Medulla oblongata (tissue), 1 donor: ENCODE measurements around the gene LRRC75B.
A peak's percentile ranks its signal among the peaks of the same experiment; 100 is the strongest.

Source experiments
- DNase-seq: peaks from one replicate; pipeline ENCODE4 v3.0.0-alpha.2; 2015; ENCODE audit errors: extremely low spot score

The LRRC75B gene

DNA sequence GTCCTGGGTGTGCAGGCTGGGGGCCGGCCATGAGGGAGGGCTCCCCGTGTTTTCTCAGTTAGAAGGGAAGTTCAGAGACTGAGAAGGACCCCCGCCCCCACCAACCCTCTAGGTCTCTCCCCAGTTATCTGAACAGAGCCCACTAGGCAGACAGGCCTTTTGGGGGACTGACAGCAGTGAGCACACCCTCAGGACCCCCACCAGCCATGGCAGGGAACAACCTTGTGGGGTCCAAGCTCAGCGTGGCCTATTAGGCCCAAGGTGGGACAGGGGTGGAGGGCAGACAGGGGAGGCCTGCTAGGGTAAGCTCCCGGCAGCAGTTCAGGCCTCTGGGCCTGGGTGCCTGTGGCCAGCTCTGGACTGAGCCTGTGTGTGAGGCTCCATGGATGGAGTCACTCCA, 5.6 kb downstream of the LRRC75B start:
- DNase-seq = no peak

- no peak for DNase-seq
Observed at GRCh38 chr22:24585927-24586546, 6.8 kb downstream of the LRRC75B start.

DNA sequence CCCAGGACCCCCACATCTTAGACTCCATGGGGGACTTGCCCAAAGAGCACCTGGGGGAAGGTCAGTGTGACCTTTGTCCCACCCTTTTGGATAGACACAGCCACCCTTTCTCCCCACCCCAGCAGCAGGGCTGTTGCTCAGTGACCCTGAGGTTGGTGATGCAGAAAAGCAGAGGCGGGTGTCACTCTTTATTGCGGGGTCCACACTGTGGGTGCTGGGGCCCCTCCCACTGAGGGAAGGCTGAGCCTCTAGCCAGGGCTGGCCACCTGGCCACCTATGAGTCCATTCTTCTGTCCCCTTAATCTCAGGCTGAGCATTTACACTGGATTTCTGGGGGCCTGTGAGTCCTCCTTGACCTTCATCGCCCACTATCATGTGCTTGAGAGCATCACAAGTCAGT, 7.4 kb downstream of the LRRC75B start:
- DNase-seq = no peak

GRCh38 chr22:24584871-24585411, 7.9 kb downstream of the LRRC75B start:
- no peak for DNase-seq

DNA sequence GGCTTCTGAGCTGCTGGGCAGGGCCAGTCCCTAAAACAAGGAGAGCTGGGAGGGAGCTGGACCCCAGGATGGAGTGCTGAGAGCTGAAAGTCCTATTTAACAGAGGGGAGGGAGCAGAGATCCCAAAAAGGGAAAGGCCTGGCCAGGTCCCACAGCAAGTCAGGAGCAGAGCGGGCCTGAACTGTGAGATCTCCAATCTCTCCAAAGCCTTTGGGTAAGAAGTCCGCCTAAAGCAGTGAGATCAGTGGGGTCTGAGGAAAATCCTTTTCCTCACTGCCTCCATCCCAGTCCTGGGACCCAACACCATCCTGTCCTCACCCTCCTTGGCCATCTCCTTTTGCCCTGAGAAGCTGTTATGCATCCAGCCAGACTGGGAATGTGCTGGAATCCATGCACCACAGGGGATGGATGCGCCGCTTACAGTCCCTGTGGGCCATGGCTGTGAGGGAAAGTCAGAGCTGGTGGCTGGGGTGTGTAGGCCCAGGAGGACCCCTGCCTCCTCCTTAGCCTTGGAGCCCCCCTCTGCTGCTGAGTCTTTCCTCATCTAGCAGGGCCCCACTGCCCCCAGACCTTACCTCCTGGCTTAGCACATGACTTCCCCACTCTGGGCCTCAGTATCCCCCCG, 8.6 kb downstream of the LRRC75B start:
- no peak for DNase-seq

DNA sequence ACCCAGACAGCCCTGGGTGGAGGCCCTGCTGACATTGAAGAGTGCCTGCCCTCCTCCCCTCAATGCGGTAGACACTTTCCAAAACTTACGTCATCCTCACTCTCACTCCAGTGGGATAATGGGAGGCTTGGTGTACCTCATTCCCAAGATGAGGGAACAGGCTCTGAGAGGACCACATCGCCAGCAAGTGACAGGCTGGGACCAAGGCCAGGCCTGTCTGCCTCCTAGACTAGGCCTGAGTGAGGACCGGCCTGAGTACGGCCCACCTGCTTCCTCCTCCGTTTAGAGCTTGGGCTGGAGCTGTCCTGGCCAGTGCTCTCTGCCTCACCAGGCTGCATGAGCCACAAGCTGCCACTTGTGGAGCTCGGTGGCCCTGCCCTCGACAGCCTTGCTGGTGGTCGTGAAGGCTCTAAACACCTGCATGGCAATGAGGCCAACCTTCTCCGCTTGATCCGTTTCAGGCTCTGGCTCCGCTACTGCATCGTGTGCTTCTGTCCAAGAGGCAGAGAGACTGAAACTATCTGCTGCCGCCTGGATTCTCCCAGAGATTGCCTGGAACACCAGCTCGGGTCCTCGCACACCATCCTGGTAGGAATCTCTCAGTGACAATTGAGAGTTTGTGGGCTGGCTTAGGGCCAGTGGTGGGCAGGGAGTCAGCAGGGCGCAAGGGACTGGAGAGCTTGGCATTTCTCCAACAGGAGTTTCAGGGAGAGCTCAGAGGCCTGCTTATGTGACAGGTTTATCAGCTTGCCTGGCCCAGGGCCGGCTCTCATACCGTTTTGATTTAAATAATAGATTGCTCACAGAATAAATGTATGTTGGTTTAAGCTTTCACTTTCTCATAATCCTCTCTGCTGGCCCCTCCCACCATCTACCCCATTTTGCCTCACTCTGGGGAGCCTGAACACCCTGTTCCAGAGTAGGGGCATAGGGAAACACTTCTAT, 9.4 kb downstream of the LRRC75B start:
- DNase-seq = no peak

- DNase-seq = no peak
Observed at GRCh38 chr22:24582056-24582814, 10.6 kb downstream of the LRRC75B start.

DNA sequence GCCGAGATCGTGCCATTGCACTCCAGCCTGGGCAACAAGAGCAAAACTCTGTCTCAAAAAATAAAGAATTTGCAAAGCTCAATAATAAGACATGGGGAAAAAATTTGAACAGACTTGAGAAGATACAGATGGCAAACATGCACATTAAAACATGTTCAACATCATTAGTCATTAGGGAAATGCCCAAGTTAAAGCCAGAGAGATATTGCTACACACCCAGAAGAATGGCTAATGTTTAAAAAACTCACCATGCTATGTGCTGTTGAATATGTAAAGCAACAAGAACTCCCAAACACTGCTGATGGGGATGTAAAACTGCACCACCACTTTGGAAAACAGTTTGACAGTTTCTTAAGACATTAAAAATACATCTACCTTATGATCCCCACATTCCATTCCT, 12.6 kb downstream of the LRRC75B start:
- no peak for DNase-seq

DNA sequence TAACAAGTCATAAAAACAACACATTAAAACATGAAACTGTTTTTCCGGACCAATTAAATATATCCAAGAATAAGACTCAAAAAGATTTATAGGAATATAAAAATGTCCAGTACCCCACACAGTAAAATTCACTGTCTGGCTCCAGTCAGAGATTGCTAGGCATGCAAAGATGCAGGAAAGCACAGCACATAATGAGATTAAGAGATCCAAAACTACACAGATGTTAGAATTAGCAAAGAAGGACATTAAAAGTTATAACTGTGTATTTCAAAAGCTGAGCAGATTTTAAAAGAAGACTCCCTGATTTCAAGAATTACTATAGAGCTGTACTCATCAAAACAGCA, 13.6 kb downstream of the LRRC75B start:
- DNase-seq = no peak

- no peak for DNase-seq
Observed at GRCh38 chr22:24578355-24579257, 14.3 kb downstream of the LRRC75B start.

DNA sequence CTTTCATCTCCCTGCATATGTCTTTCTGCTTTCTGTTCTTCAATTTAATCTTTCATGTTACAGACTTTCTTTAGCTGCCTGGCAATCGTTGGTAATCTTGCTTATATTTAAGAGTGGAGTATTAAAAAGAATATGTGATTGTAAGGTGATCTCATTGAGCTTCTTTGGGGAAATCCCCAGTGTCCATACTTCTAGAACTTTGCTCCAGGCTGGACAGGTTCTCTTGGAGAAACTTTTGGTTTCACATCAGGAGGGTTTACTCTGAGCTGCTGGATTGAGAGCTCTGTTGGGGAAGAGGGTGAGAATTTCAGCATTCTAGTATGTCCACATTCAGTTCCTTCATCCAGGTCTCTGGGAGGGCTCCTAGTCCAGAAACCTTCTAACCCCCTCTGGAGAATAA, 16.1 kb downstream of the LRRC75B start:
- no peak for DNase-seq

GRCh38 chr22:24571266-24571665, 21.6 kb downstream of the LRRC75B start:
- DNase-seq = no peak

- no peak for DNase-seq
Observed at GRCh38 chr22:24567668-24568067, 25.2 kb downstream of the LRRC75B start.

- no peak for DNase-seq
Observed at GRCh38 chr22:24566899-24567511, 25.9 kb downstream of the LRRC75B start.

DNA sequence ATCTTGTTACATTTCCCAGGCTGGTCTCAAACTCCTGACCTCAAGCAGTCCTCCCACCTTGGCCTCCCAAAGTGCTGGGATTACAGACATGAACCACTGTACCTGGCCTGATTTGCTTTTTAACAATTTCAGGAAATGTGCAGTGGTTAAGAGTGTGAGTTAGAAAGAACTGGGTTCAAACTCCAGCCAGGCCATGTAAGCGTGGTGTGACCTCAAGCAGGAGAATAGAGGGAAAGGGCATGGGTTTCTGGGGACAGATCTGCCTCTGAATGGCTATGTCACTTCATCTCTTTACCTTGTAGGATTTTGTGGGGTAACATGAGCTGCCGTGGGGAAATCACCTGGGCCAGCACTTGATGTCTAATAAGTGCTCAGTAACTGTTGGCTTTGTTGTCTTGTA, 27.8 kb downstream of the LRRC75B start:
- no peak for DNase-seq

GRCh38 chr22:24564376-24565058, 28.4 kb downstream of the LRRC75B start:
- no peak for DNase-seq

GRCh38 chr22:24563246-24563645, 29.6 kb downstream of the LRRC75B start:
- no peak for DNase-seq

GRCh38 chr22:24559471-24559870, 33.4 kb downstream of the LRRC75B start:
- no peak for DNase-seq

GRCh38 chr22:24555165-24556039, 37.5 kb downstream of the LRRC75B start, which contains the start of gene SNRPD3:
SNRPD3 (plus strand) TSS chr22:24555999; CDS start chr22:24557675, 1,676 bp downstream.
- DNase-seq = peak; percentile 99
